SK-N-SH treated with all-trans-retinoic acid at 6 μM for 48 hours (cell line): ENCODE measurements around the gene LRRC56.

ENCODE experiments used
- ATAC-seq: fragments of 200-7000 bp; cut with Tn5 transposase; 3 replicates; pipeline ENCODE4 v1.9.1; 2020; ENCODE audit warnings: mild to moderate bottlenecking, moderate library complexity
- ARNTL ChIP-seq: fragments of 450-650 bp; formaldehyde crosslinking; IDR thresholded peaks from 2 replicates; pipeline ENCODE4 v1.5.0; 2020; ENCODE audit warnings: low read depth, mild to moderate bottlenecking, moderate library complexity, borderline replicate concordance
- BACH2 ChIP-seq: fragments of 250-450 bp; sonication (Bioruptor Pico); IDR thresholded peaks from 2 replicates; pipeline ENCODE4 v1.9.0; 2021; ENCODE audit warnings: mild to moderate bottlenecking, borderline replicate concordance
- ESRRG ChIP-seq: fragments of 250-450 bp; sonication (Bioruptor Pico); IDR thresholded peaks from 2 replicates; pipeline ENCODE4 v1.6.1; 2021; ENCODE audit warnings: mild to moderate bottlenecking
- GLIS3 ChIP-seq: fragments of 250-450 bp; sonication (Bioruptor Pico); IDR thresholded peaks from 2 replicates; pipeline ENCODE4 v1.5.0; 2020; ENCODE audit warnings: mild to moderate bottlenecking, moderate library complexity
- ISL1 ChIP-seq: fragments of 250-450 bp; sonication (Bioruptor Pico); IDR thresholded peaks from 2 replicates; pipeline ENCODE4 v2.1.2; 2022; ENCODE audit warnings: mild to moderate bottlenecking, moderate library complexity
- OSR1 ChIP-seq: fragments of 250-450 bp; sonication (Bioruptor Pico); IDR thresholded peaks from 2 replicates; pipeline ENCODE4 v1.8.0; 2022; ENCODE audit warnings: moderate library complexity, mild to moderate bottlenecking, inconsistent platforms
- PPARA ChIP-seq: fragments of 250-450 bp; sonication (Bioruptor Pico); IDR thresholded peaks from 2 replicates; pipeline ENCODE4 v1.5.0; 2020; ENCODE audit warnings: mild to moderate bottlenecking, borderline replicate concordance
- RARB ChIP-seq: fragments of 250-450 bp; sonication (Bioruptor Pico); IDR thresholded peaks from 2 replicates; pipeline ENCODE4 v1.8.0; 2021; ENCODE audit warnings: mild to moderate bottlenecking, moderate library complexity
- TCF4 ChIP-seq: fragments of 250-450 bp; sonication (Bioruptor Pico); IDR thresholded peaks from 2 replicates; pipeline ENCODE4 v1.8.0; 2021; ENCODE audit warnings: mild to moderate bottlenecking, moderate library complexity, borderline replicate concordance
- TOX ChIP-seq: fragments of 250-450 bp; sonication (Bioruptor Pico); IDR thresholded peaks from 2 replicates; pipeline ENCODE4 v1.8.0; 2021; ENCODE audit warnings: mild to moderate bottlenecking, moderate library complexity, borderline replicate concordance
- ZC3H10 ChIP-seq: fragments of 250-450 bp; sonication (Bioruptor Pico); IDR thresholded peaks from 2 replicates; pipeline ENCODE4 v1.5.1; 2021; ENCODE audit warnings: mild to moderate bottlenecking, moderate library complexity
- ZFP30 ChIP-seq: fragments of 450-650 bp; formaldehyde crosslinking; IDR thresholded peaks from 2 replicates; pipeline ENCODE4 v1.5.0; 2022; ENCODE audit warnings: mild to moderate bottlenecking, moderate library complexity
- ZNF565 ChIP-seq: fragments of 450-650 bp; formaldehyde crosslinking; conservative IDR thresholded peaks from 2 replicates; pipeline ENCODE4 v1.5.0; 2020; ENCODE audit warnings: low read depth, mild to moderate bottlenecking, moderate library complexity
- ZNF70 ChIP-seq: fragments of 450-650 bp; formaldehyde crosslinking; IDR thresholded peaks from 2 replicates; pipeline ENCODE4 v1.5.0; 2020; ENCODE audit warnings: mild to moderate bottlenecking, moderate library complexity
- ZNF8 ChIP-seq: fragments of 450-650 bp; formaldehyde crosslinking; IDR thresholded peaks from 2 replicates; pipeline ENCODE4 v1.5.0; 2020; ENCODE audit warnings: mild to moderate bottlenecking, moderate library complexity
- TF ChIP-seq, protein P1 (sequence below): fragments of 250-450 bp; sonication (Bioruptor Pico); IDR thresholded peaks from 2 replicates; pipeline ENCODE4 v1.8.0; 2021; ENCODE audit warnings: low read depth, mild to moderate bottlenecking, moderate library complexity, borderline replicate concordance
- TF ChIP-seq, protein P2 (sequence below): fragments of 250-450 bp; sonication (Bioruptor Pico); IDR thresholded peaks from 2 replicates; pipeline ENCODE4 v1.5.1; 2020; ENCODE audit warnings: low read depth, mild to moderate bottlenecking, moderate library complexity
- TF ChIP-seq, protein P3 (sequence below): fragments of 250-450 bp; sonication (Bioruptor Pico); IDR thresholded peaks from 2 replicates; pipeline ENCODE4 v1.5.0; 2020; ENCODE audit warnings: mild to moderate bottlenecking, moderate library complexity
- TF ChIP-seq, protein P4 (sequence below): fragments of 250-450 bp; sonication (Bioruptor Pico); IDR thresholded peaks from 2 replicates; pipeline ENCODE4 v1.5.1; 2021; ENCODE audit warnings: mild to moderate bottlenecking, moderate library complexity

Gene LRRC56

DNA sequence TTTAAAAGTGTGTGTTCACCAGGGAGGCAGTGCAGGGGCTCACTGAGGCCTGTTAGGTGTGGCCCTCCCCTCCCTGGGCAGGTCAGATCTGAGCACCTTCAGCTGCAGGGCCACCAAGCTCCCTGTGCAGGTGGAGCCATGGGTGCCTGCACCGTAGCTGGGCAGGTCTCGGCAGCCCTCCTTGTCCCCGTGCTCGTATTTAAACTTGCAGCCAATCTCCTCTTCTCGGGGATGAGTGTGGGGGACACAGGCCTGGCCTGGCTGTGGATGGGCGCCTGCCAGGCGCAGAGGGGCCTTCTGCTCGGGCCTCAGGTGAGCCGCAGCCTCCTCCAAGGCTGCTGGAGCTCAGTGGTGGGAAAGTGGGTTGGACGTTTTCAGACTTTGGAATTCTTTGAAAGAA, 58.1 kb downstream of the LRRC56 start:
- no peak for TF ChIP-seq ZNF565
- TF ChIP-seq, protein P1, sequence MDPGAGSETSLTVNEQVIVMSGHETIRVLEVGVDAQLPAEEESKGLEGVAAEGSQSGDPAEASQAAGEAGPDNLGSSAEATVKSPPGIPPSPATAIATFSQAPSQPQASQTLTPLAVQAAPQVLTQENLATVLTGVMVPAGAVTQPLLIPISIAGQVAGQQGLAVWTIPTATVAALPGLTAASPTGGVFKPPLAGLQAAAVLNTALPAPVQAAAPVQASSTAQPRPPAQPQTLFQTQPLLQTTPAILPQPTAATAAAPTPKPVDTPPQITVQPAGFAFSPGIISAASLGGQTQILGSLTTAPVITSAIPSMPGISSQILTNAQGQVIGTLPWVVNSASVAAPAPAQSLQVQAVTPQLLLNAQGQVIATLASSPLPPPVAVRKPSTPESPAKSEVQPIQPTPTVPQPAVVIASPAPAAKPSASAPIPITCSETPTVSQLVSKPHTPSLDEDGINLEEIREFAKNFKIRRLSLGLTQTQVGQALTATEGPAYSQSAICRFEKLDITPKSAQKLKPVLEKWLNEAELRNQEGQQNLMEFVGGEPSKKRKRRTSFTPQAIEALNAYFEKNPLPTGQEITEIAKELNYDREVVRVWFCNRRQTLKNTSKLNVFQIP (CRISPR knock-in tag) = no peak
- TF ChIP-seq, protein P2, sequence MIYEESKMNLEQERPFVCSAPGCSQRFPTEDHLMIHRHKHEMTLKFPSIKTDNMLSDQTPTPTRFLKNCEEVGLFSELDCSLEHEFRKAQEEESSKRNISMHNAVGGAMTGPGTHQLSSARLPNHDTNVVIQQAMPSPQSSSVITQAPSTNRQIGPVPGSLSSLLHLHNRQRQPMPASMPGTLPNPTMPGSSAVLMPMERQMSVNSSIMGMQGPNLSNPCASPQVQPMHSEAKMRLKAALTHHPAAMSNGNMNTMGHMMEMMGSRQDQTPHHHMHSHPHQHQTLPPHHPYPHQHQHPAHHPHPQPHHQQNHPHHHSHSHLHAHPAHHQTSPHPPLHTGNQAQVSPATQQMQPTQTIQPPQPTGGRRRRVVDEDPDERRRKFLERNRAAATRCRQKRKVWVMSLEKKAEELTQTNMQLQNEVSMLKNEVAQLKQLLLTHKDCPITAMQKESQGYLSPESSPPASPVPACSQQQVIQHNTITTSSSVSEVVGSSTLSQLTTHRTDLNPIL (CRISPR knock-in tag) = no peak
- ATAC-seq = no peak

DNA sequence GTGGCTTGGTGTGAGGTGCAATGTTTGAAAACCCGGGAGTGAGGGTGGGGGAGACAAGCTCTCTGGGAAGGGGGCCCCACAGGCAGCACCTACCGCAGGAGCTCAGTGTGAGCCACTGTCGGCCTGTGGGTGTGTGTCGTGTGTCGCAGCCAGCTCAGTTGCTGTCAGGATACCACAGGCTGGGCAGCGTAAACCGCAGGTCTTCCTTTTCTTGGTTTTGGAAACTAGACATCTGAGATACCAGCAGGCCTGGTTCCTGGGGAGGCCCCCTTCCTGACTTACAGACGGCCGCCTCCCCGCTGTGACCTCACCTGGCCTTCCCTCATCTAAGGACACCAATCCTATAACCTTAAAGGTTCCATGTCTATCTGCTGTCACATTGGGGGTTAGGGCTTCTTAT, 59.0 kb downstream of the LRRC56 start:
- TF ChIP-seq, protein P1 (CRISPR knock-in tag) = no peak
- TF ChIP-seq, protein P2 (CRISPR knock-in tag) = no peak
- TF ChIP-seq TCF4 (CRISPR knock-in tag) (no peak), TOX (CRISPR knock-in tag) (no peak), ZFP30 (no peak), PPARA (CRISPR knock-in tag) (no peak), ZNF565 (no peak), OSR1 (no peak), ZNF8 (CRISPR knock-in tag) (no peak)
- TF ChIP-seq, protein P3, sequence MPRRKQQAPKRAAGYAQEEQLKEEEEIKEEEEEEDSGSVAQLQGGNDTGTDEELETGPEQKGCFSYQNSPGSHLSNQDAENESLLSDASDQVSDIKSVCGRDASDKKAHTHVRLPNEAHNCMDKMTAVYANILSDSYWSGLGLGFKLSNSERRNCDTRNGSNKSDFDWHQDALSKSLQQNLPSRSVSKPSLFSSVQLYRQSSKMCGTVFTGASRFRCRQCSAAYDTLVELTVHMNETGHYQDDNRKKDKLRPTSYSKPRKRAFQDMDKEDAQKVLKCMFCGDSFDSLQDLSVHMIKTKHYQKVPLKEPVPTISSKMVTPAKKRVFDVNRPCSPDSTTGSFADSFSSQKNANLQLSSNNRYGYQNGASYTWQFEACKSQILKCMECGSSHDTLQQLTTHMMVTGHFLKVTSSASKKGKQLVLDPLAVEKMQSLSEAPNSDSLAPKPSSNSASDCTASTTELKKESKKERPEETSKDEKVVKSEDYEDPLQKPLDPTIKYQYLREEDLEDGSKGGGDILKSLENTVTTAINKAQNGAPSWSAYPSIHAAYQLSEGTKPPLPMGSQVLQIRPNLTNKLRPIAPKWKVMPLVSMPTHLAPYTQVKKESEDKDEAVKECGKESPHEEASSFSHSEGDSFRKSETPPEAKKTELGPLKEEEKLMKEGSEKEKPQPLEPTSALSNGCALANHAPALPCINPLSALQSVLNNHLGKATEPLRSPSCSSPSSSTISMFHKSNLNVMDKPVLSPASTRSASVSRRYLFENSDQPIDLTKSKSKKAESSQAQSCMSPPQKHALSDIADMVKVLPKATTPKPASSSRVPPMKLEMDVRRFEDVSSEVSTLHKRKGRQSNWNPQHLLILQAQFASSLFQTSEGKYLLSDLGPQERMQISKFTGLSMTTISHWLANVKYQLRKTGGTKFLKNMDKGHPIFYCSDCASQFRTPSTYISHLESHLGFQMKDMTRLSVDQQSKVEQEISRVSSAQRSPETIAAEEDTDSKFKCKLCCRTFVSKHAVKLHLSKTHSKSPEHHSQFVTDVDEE (CRISPR knock-in tag) = no peak
- no peak for ATAC-seq

DNA sequence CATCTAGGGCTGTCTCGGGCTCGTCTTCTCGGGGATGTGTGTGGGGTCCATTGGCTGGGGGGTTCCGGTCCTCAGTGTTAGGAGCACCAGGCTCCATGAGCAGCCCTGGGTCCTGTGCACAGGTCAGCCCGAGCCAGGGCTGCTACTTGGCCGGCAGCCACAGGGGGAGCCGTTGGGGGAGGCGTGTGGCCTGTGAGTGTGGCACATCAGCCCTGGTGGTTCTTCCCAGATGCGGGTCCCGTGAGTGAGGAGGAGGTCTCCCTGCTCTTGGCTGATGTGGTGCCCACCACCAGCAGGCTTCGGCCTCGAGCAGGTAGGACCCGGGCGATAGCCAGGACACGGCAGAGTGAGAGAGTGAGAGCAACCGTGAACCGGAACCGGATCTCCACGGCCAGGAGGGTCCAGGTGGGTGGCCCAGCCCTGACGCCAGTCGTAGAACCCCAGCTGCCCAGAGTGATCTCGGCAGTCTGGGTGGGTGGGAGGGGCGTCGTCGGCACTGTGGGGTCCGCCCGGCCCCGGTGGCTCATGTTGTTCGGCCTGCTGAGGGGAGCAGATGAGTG, 59.9 kb downstream of the LRRC56 start:
- ATAC-seq = peak; percentile 41; the same call in 2 of the 3 replicates

More for the DNA sequence above, 59.9 kb downstream of the LRRC56 start:
- TF ChIP-seq TOX (CRISPR knock-in tag) (no peak), TCF4 (CRISPR knock-in tag) (no peak), ISL1 (CRISPR knock-in tag) (no peak), ZNF565 (no peak), OSR1 (no peak), ZNF70 (CRISPR knock-in tag) (no peak), ZNF8 (CRISPR knock-in tag) (no peak), ARNTL (CRISPR knock-in tag) (no peak), ZC3H10 (CRISPR knock-in tag) (no peak), RARB (CRISPR knock-in tag) (no peak), PPARA (CRISPR knock-in tag) (no peak), GLIS3 (CRISPR knock-in tag) (no peak), ESRRG (CRISPR knock-in tag) (no peak), BACH2 (CRISPR knock-in tag) (no peak)
- TF ChIP-seq, protein P4, sequence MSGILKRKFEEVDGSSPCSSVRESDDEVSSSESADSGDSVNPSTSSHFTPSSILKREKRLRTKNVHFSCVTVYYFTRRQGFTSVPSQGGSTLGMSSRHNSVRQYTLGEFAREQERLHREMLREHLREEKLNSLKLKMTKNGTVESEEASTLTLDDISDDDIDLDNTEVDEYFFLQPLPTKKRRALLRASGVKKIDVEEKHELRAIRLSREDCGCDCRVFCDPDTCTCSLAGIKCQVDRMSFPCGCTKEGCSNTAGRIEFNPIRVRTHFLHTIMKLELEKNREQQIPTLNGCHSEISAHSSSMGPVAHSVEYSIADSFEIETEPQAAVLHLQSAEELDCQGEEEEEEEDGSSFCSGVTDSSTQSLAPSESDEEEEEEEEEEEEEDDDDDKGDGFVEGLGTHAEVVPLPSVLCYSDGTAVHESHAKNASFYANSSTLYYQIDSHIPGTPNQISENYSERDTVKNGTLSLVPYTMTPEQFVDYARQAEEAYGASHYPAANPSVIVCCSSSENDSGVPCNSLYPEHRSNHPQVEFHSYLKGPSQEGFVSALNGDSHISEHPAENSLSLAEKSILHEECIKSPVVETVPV (CRISPR knock-in tag) = no peak
- TF ChIP-seq, protein P2 (CRISPR knock-in tag) = no peak
